ENCODE measurements around the gene DIP2B. TPM values are rescaled to one million over a fixed set of nuclear protein-coding genes. Genes with fewer than 3 reads are reported as not detected.

The DIP2B gene
- total and polyA plus RNA-seq, 2 of the 13 experiments (the other 11 are each of a cell fraction or from before 2014, with no cell fraction given) = 32.1 to 35.8 TPM

DNA sequence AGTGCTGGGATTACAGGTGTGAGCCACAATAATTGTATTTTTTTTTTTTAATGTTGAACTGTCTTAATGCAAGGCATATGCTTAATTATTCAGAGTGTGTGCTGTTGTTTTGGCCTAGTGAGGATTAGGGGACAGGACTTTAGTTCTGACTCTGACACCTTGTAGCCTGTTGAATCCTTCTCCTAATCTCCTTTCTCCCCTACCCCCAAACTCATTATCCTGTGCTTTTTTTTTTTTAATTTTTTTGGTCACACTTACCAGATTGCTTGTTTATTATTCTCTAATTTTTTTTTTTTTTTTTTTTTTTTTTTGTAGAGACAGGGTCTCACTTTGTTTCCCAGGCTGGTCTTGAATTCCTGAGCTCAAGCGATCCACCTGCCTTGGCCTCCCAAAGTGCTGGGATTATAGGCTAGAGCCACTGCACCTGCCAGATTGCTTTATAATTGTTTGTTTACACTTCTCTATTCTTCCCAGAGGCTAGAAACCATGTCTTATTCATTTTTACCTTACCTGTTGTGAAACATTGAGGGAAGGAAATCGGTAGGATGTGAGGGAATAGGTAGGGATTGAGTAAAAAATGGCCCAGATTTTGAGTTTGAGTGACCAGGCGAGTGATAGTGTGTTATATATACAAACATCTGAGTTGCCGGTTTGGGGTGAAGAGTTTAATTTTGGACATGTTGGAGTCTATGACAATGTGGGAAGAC, 32.2 kb downstream of the DIP2B start (continued):
- TF ChIP-seq, protein P1, sequence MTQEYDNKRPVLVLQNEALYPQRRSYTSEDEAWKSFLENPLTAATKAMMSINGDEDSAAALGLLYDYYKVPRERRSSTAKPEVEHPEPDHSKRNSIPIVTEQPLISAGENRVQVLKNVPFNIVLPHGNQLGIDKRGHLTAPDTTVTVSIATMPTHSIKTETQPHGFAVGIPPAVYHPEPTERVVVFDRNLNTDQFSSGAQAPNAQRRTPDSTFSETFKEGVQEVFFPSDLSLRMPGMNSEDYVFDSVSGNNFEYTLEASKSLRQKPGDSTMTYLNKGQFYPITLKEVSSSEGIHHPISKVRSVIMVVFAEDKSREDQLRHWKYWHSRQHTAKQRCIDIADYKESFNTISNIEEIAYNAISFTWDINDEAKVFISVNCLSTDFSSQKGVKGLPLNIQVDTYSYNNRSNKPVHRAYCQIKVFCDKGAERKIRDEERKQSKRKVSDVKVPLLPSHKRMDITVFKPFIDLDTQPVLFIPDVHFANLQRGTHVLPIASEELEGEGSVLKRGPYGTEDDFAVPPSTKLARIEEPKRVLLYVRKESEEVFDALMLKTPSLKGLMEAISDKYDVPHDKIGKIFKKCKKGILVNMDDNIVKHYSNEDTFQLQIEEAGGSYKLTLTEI (CRISPR knock-in tag; conservative IDR thresholded peaks at IDR 0.05) = no peak
- TF ChIP-seq ZNF850 (CRISPR knock-in tag; conservative IDR thresholded peaks at IDR 0.05) = no peak

DNA sequence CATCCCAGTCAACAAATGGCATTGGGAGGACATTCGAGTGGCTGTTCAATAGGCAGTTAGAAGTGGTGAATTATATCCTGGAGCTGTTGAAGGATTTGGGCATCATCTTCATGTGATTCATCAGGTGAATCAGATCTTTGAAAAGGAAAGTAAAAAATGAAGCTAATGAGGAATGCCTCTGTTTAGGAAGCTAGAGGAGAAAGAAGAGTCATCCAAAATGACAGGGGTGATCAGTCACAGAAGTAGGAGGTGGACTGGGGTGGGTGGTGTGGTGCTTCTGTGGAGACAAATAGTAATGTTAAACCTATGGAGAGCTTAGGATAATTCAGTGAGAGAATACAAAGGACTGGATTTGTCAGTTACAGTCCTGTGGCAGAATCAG, 32.7 kb downstream of the DIP2B start:
- H3K9ac ChIP-seq (ENCODE audit: insufficient read depth, low read depth, low read length) = no peak overlapping the region
- H3K4me2 ChIP-seq (ENCODE audit: low read depth, low read length) = no peak overlapping the region
- POLR2A ChIA-PET = interaction anchor here (2.3 to 4.4 kb wide), 3 partner anchors 11 to 29 kb away, joined by 13 to 19 read pairs (median 14); no protein-coding TSS in a partner anchor
- in situ Hi-C loops (cut with HindIII; ENCODE audit: extremely low pct_ligation_motif_present, low pct_unique_long_range_greater_than_20kb) = no loop called here
- peak overlapping the region; percentile 39 for H3K27ac ChIP-seq (ENCODE audit: extremely low read length, insufficient read depth, low read length)
- no peak overlapping the region for H3K4me3 ChIP-seq (replicated peaks in 1 of 3; ENCODE audit: insufficient read depth in 1 of 3, low read depth in 2 of 3, low read length in 3 of 3)
- peaks cover 89% of the 10 kb centered on the region for H3K79me2 ChIP-seq (ENCODE audit: insufficient read depth, low read length)
- BruUV-seq (replicated peaks) = no TSS peak
- ATAC-seq = peak; percentile 41; the same call in 1 of the 3 replicates
- 96% methylated on average over 1 of the region's 1 CpG for WGBS (ENCODE audit: low lambda C conversion rate)
- H4K20me1 ChIP-seq (ENCODE audit: insufficient read depth, low read length) = no peaks in the 10 kb centered on the region
- intact Hi-C loops (cut with micrococcal nuclease; ENCODE audit: unreplicated experiment) = no loop called here
- no peaks in the 10 kb centered on the region for H3K27me3 ChIP-seq (ENCODE audit: control insufficient read depth in 1 of 2, insufficient read depth in 2 of 2, low read length in 2 of 2)
- H3K9me3 ChIP-seq (ENCODE audit: low read length) = no peaks in the 10 kb centered on the region
- no peak for DNase-seq (ENCODE audit: low spot score)
- H3K36me3 ChIP-seq (replicated peaks in 1 of 2; ENCODE audit: control insufficient read depth in 1 of 2, insufficient read depth in 2 of 2, low read length in 2 of 2) = peaks cover 1 to 3% of the 10 kb centered on the region in 2 experiments; a peak in 1 of 5 replicates
- FAIRE-seq = no peak
- CTCF ChIA-PET (ENCODE audit: low intra/inter-chr PET ratio, low total read pairs) = no interaction called here
- peaks cover 75% of the 10 kb centered on the region for H3K4me1 ChIP-seq (ENCODE audit: insufficient read depth, low read length)
- no peak overlapping the region for H2AFZ ChIP-seq (ENCODE audit: low read length)
- TF ChIP-seq CEBPG (CRISPR knock-in tag; IDR thresholded peaks at IDR 0.05) = no peak
- no peak for TF ChIP-seq IKZF4 (CRISPR knock-in tag; IDR thresholded peaks at IDR 0.05; ENCODE audit: borderline replicate concordance, low read depth, not compliant biosample characterization)
- TF ChIP-seq, protein P2, sequence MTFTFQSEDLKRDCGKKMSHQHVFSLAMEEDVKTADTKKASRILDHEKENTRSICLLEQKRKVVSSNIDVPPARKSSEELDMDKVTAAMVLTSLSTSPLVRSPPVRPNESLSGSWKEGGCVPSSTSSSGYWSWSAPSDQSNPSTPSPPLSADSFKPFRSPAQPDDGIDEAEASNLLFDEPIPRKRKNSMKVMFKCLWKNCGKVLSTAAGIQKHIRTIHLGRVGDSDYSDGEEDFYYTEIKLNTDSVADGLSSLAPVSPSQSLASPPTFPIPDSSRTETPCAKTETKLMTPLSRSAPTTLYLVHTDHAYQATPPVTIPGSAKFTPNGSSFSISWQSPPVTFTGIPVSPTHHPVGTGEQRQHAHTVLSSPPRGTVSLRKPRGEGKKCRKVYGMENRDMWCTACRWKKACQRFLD (CRISPR knock-in tag; IDR thresholded peaks at IDR 0.05; ENCODE audit: borderline replicate concordance) = no peak
- no peak for TF ChIP-seq ZFYVE20 (CRISPR knock-in tag; IDR thresholded peaks at IDR 0.05; ENCODE audit: borderline replicate concordance, low read depth)
- no peak for TF ChIP-seq SKI (IDR thresholded peaks at IDR 0.05; ENCODE audit: partially characterized antibody)
- no peak for TF ChIP-seq ZNF660 (CRISPR knock-in tag; IDR thresholded peaks at IDR 0.05; ENCODE audit: borderline replicate concordance, low read depth)
- TF ChIP-seq CHD4 (IDR thresholded peaks at IDR 0.05; ENCODE audit: borderline replicate concordance, low read length) = no peak
- no peak for TF ChIP-seq SOX5 (CRISPR knock-in tag; IDR thresholded peaks at IDR 0.05; ENCODE audit: borderline replicate concordance)
- TF ChIP-seq ZNF143 (CRISPR knock-in tag; IDR thresholded peaks at IDR 0.05) = no peak
- TF ChIP-seq, protein P3, sequence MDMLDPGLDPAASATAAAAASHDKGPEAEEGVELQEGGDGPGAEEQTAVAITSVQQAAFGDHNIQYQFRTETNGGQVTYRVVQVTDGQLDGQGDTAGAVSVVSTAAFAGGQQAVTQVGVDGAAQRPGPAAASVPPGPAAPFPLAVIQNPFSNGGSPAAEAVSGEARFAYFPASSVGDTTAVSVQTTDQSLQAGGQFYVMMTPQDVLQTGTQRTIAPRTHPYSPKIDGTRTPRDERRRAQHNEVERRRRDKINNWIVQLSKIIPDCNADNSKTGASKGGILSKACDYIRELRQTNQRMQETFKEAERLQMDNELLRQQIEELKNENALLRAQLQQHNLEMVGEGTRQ (IDR thresholded peaks at IDR 0.05; ENCODE audit: low read depth, low read length) = no peak
- TF ChIP-seq, protein P3 (CRISPR knock-in tag; IDR thresholded peaks at IDR 0.05; ENCODE audit: borderline replicate concordance) = no peak
- no peak for TF ChIP-seq ZSCAN21 (CRISPR knock-in tag; IDR thresholded peaks at IDR 0.05; ENCODE audit: borderline replicate concordance)
- no peak for TF ChIP-seq ZFP1 (CRISPR knock-in tag; IDR thresholded peaks at IDR 0.05)
